ENCODE measurements around the gene LTBP1. TPM values are rescaled to one million over a fixed set of nuclear protein-coding genes. Genes with fewer than 3 reads are reported as not detected.
A peak's percentile ranks its signal among the peaks of the same experiment; 100 is the strongest.

LTBP1 gene
- total and polyA plus RNA-seq, 2 of the 13 experiments (the other 11 are each of a cell fraction or from before 2014, with no cell fraction given): 0.12 to 0.22 TPM

- CTCF ChIA-PET (ENCODE audit: low intra/inter-chr PET ratio, low total read pairs): no interaction called here
- FAIRE-seq: no peak
Measured at GRCh38 chr2:33425586-33426031, 478.9 kb downstream of the LTBP1 start.

GRCh38 chr2:33426666-33427231 lies 480.0 kb downstream of the LTBP1 start:
- H3K36me3 ChIP-seq (replicated peaks in 1 of 2; ENCODE audit: control insufficient read depth in 1 of 2, insufficient read depth in 2 of 2, low read length in 2 of 2): no peaks in the 10 kb centered on the region
- 53% methylated on average over 3 of the region's 3 CpGs for WGBS (ENCODE audit: low lambda C conversion rate)
- no peaks in the 10 kb centered on the region for H3K9me3 ChIP-seq (ENCODE audit: low read length)
- no peak overlapping the region for H3K4me3 ChIP-seq (replicated peaks in 1 of 3; ENCODE audit: insufficient read depth in 1 of 3, low read depth in 2 of 3, low read length in 3 of 3)
- no peaks in the 10 kb centered on the region for H3K79me2 ChIP-seq (ENCODE audit: insufficient read depth, low read length)
- TF ChIP-seq ZNF207 (IDR thresholded peaks at IDR 0.05; ENCODE audit: borderline replicate concordance): no peak
- TF ChIP-seq HNF1B (CRISPR knock-in tag; IDR thresholded peaks at IDR 0.05): no peak
- no peak overlapping the region for H3K4me2 ChIP-seq (ENCODE audit: low read depth, low read length)
- H3K27ac ChIP-seq (ENCODE audit: extremely low read length, insufficient read depth, low read length): no peak overlapping the region
- in situ Hi-C loops (cut with HindIII; ENCODE audit: extremely low pct_ligation_motif_present, low pct_unique_long_range_greater_than_20kb) (no loop called here), intact Hi-C loops (cut with micrococcal nuclease; ENCODE audit: unreplicated experiment) (no loop called here)
- FAIRE-seq: no peak
- H3K27me3 ChIP-seq (ENCODE audit: control insufficient read depth in 1 of 2, insufficient read depth in 2 of 2, low read length in 2 of 2): 0 out of 5 replicates have a peak, but pooled peaks cover 1 to 2% of the 10 kb centered on the region in 2 experiments
- H3K4me1 ChIP-seq (ENCODE audit: insufficient read depth, low read length): no peaks in the 10 kb centered on the region
- no peak overlapping the region for H2AFZ ChIP-seq (ENCODE audit: low read length)
- BruUV-seq (replicated peaks): no TSS peak
- peak; percentile 23 for DNase-seq (ENCODE audit: low spot score)
- POLR2A ChIA-PET: no interaction called here
- no peak for ATAC-seq
- H3K9ac ChIP-seq (ENCODE audit: insufficient read depth, low read depth, low read length): no peak overlapping the region
- CTCF ChIA-PET (ENCODE audit: low intra/inter-chr PET ratio, low total read pairs): no interaction called here
- H4K20me1 ChIP-seq (ENCODE audit: insufficient read depth, low read length): no peaks in the 10 kb centered on the region

More at GRCh38 chr2:33425586-33426031, 478.9 kb downstream of the LTBP1 start:
- DNase-seq (ENCODE audit: low spot score): no peak
- Histone ChIP-seq H3K4me3 (replicated peaks in 1 of 3; ENCODE audit: insufficient read depth in 1 of 3, low read depth in 2 of 3, low read length in 3 of 3) (no peak overlapping the region), H3K9ac (ENCODE audit: insufficient read depth, low read depth, low read length) (no peak overlapping the region), H3K9me3 (ENCODE audit: low read length) (no peaks in the 10 kb centered on the region), H3K4me1 (ENCODE audit: insufficient read depth, low read length) (no peaks in the 10 kb centered on the region), H3K27ac (ENCODE audit: extremely low read length, insufficient read depth, low read length) (no peak overlapping the region), H3K27me3 (ENCODE audit: control insufficient read depth in 1 of 2, insufficient read depth in 2 of 2, low read length in 2 of 2) (peaks cover 1 to 7% of the 10 kb centered on the region in 2 experiments; a peak in 1 of 5 replicates), H4K20me1 (ENCODE audit: insufficient read depth, low read length) (no peaks in the 10 kb centered on the region), H3K36me3 (replicated peaks in 1 of 2; ENCODE audit: control insufficient read depth in 1 of 2, insufficient read depth in 2 of 2, low read length in 2 of 2) (no peaks in the 10 kb centered on the region), H3K79me2 (ENCODE audit: insufficient read depth, low read length) (no peaks in the 10 kb centered on the region), H2AFZ (ENCODE audit: low read length) (no peak overlapping the region), H3K4me2 (ENCODE audit: low read depth, low read length) (no peak overlapping the region)
- 0% methylated on average over 1 of the region's 1 CpG for WGBS (ENCODE audit: low lambda C conversion rate)
- TF ChIP-seq ONECUT2 (CRISPR knock-in tag; IDR thresholded peaks at IDR 0.05) (no peak), ZNF644 (CRISPR knock-in tag; IDR thresholded peaks at IDR 0.05; ENCODE audit: low read depth) (no peak), HDAC6 (IDR thresholded peaks at IDR 0.05; ENCODE audit: low read depth, low read length) (no peak), GABPA (IDR thresholded peaks at IDR 0.05; ENCODE audit: low read depth, low read length) (no peak), GABPA (CRISPR knock-in tag; IDR thresholded peaks at IDR 0.05; ENCODE audit: low read depth) (no peak), ZNF850 (CRISPR knock-in tag; conservative IDR thresholded peaks at IDR 0.05) (no peak), POGZ (CRISPR knock-in tag; IDR thresholded peaks at IDR 0.05) (no peak), FOXM1 (CRISPR knock-in tag; IDR thresholded peaks at IDR 0.05) (no peak), ZNF432 (CRISPR knock-in tag; IDR thresholded peaks at IDR 0.05; ENCODE audit: borderline replicate concordance) (no peak), ZNF232 (CRISPR knock-in tag; IDR thresholded peaks at IDR 0.05; ENCODE audit: borderline replicate concordance) (no peak)
- intact Hi-C loops (cut with micrococcal nuclease; ENCODE audit: unreplicated experiment): no loop called here
- BruUV-seq (replicated peaks): no TSS peak
- ATAC-seq: no peak
- in situ Hi-C loops (cut with HindIII; ENCODE audit: extremely low pct_ligation_motif_present, low pct_unique_long_range_greater_than_20kb): no loop called here
- POLR2A ChIA-PET: no interaction called here

All from HepG2 (cell line).